Activated naive CD4-positive, alpha-beta T cell treated with anti-CD3 and anti-CD28 coated beads, Interleukin-2, amount 50 U/mL, for 16 hours (primary cell): ENCODE data around the gene NAALADL2.
"Not testable (repeated sequence)": the region's sequence is repeated elsewhere in the genome, so short reads cannot be mapped to it uniquely, and the experiment has no call there.

ENCODE experiments used
- DNase-seq: peaks from one replicate; pipeline ENCODE4 v3.0.0-alpha.2; 2020

The NAALADL2 gene

DNA sequence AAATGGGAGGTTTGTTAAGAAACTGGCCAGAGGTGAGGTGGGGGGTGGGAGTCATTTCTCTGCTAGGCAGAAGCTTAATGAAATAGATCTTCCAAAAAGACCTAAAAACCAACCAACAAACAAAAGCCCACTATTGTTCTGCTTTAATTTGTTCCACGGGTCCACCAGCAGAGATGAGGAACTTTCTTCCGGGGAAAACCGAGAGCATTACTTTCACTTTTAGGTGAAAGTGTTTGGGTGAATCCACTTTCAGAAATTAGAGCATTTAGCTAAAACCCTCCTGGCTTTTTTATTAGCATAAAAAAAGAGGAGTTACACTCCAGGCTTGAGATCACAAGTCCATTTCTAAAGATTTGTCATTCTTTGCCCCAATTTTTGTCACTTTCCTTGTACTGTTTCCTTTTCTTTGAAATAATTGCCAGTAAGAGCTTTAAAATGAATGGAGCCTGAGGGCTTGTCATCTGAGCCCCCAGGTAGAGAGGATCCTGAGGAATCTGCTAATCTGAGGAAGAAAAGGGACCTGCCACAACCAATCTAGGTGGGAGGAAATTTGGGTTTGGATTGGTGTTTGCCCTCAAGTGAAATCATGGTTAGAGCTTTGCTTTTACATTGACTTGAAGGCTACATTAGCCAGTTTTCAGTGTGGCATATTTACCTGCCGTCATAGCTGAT lies 667.6 kb downstream of the NAALADL2 start:
- DNase-seq = no peak

DNA sequence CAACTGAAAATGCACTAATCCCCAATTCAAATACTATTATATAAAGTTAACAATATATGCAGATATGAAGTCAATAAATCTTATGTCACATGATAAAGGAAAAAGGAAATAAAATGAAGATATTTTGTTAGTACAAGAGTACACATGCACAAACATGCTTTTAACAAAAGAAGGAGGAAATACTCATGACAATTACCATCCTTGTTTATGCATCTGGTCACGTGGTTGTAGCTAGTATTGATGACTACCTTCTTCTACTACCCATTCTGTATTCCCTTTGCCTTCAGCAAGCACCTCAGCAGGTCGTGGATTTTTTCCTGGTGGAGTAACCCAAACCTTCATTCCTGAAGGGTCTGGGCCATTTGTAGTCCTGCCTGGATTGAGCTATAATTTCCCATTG lies 669.6 kb downstream of the NAALADL2 start:
- not testable (repeated sequence) for DNase-seq

DNA sequence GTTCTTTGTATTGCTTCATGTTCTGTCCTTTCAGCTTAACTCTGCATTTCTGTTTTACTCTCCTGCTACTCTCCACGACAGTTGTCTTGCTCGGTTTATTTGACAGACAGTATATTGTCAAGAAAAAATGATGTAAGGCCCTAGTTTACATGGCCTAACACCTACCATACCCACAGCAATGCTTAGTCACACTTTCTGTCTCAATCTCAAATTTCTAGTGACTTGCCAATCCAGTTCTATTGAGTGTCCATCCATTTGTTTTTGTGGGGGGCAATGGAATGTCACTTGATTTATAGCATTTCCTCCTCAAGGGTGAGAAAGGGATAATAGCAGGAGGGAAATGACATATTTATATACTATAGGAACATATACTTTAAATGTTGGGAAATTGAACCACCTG lies 676.2 kb downstream of the NAALADL2 start:
- no peak for DNase-seq

DNA sequence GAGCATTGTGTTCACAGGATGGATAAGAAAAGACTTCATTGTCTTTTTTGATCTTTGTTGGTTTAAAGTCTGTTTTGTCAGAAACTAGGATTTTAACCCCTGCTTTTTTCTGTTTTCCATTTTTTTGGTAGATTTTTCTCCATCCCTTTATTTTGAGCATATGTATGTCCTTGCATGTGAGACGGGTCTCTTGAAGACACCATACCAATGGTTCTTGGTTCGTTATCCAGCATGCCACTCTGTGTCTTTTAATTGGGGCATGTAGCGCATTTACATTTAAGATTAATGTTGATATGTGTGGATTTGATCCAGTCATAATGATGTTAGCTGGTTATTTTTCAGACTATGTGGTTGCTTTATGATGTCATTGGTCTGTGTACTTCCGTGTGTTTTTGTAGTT lies 687.0 kb downstream of the NAALADL2 start:
- no peak for DNase-seq

DNA sequence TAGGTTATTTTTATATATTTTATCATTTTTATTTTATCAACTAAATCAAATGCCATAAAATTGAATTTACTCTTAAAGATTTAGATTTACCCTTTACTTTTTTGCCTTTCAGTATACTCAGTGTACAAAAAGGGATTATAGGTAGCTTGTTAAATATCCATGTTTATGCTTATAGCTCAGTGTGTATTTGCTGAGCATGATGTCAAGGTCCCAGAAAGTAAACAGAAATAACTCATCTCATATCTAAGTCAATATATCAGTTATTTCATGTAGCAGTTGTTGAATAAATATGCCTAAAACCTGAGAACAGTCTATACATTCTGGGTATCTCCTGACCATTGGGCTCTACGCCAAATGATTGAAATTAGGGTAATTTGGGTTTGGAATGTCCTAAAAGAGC lies 693.8 kb downstream of the NAALADL2 start:
- DNase-seq = no peak

DNA sequence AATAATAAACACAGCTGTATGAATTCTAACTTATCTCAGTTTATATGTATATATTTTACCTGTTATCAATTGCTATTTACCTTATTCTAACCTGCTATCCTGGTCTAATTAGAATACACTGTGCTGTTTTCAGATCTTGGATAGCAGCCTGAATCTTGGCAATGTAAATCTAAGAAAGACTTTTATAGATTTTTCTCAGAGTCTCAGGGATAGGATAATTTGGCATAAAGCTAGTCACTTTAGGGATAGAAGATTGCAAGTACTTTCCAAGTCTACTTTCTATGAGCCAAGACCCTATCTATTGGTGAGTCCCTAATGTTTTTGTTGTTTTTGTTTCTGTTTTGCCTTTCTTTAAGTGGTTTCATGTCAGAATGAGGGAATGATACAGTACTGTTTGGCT lies 695.7 kb downstream of the NAALADL2 start:
- DNase-seq = no peak

DNA sequence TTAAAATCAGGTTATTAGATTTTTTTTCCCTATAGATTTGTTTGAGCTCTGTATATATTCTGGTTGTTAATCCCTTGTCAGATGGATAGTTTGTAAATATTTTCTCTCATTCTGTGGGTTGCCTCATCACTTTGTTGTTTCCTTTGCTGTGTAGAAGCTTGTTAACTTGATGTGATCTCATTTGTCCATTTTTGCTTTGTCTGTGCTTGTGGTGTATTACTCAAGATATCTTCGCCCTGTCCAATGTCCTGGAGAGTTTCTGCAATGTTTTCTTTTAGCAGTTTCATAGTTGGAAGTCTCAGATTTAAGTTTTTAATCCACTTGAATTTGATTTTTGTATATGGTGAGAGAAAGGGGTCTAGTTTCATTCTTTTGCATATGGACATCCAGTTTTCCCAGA lies 699.1 kb downstream of the NAALADL2 start:
- DNase-seq = no peak

DNA sequence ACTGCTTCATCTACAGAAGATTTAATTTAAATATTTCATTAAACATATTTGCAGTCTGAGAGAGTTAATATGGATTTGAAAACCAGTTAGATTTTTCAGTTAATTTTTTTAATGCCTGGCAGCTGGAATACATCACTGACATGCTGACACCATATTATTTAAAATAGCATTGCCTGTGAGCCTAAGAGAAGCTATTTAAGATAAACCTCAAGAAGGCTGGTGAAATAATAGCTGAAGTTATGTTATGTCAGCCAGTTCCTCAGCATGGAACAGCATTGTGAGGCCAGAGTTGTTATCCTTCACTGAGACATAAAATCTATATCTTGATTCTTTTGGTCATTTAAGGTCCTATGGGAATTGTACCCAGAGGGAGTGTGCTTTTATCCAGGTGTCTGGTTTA lies 705.2 kb downstream of the NAALADL2 start:
- no peak for DNase-seq

DNA sequence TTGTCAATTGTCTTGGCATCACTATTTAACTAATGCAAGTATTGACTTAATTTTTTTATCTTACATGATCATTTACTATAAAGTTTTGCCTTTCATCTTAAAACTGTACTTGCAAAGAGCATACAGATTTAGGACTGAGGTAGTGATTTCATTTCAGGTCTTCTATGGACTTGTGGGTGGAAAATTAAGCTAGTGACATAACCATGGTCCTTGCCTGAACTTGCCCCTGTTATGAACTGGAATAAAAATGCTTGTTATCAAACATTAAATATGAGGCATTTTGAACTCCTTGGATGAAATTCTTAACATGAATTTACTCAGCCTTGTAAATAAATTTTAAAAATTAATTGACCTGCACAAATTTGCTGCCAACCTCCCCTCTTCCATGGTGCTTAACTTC lies 712.0 kb downstream of the NAALADL2 start:
- DNase-seq = no peak

DNA sequence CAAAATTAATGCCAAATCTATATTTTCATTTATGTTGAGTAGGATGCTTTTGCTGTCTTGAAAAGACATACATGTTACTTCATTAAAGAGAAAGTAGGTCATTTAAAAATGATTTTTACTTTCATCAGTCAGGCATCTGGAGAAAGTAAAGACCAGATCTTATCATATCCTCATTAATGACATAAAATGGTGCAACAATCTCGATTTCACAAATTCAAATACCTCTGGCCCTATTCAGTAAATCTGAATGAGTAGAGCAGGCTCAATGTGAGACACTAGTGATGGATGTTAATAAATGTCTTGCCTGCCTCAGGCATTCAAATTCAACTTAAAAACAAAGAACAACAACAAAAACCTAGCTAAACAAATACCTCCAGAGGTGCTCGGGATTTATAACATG lies 714.1 kb downstream of the NAALADL2 start:
- no peak for DNase-seq

DNA sequence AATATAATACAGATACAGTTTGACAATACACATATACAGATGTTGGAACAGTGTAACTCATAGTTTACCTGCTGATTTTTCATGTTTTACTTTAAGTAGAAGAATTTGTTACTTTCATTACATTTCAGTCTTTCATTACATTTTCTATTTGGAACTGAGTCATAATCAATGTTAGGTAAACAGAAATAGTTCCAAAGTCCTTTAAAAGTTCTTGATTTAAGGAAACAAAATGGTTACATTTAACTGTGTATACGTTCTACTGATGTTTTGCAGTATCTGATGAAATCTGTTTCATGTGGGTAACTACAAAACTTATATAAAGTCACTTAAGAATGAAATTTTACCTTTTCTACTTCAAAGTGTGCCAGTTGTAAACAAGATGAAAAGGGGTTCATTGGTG lies 721.2 kb downstream of the NAALADL2 start:
- DNase-seq = no peak

DNA sequence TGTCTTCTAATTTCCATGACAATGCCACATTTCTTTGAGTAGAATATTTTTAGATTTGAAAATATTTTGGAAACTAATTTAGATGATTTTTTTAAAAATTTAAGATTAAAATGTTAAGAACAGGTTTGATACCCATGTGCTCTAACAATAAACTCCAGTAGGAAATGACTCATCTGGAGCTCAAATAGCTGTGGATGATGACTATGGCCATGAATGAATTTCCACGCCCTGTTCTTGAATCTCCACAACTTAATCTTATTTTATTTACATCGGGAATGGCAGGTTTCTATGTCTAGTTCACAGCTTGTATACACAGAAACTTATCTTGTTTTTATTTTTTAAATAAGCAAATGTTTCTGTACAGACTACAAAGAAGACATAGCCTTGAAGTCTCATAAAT lies 726.8 kb downstream of the NAALADL2 start:
- no peak for DNase-seq

DNA sequence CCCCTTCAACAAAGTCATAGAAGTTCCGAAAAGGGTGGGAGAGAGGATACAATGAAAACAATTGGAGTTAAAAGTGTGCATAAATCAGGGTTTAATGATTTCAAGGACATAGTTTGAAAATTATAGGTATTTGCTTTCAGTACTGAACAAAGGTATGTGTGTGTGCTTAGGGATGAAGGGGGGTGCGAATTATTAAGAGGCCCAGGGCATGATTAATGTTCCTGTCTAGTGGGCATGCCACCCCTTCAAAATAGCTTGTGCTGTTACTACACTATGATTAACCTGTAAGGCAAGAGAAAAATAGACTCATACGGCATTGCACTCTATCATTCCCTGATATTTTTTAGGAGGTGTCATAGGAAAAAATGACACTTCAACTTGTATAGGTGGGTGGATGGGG lies 731.6 kb downstream of the NAALADL2 start:
- no peak for DNase-seq

DNA sequence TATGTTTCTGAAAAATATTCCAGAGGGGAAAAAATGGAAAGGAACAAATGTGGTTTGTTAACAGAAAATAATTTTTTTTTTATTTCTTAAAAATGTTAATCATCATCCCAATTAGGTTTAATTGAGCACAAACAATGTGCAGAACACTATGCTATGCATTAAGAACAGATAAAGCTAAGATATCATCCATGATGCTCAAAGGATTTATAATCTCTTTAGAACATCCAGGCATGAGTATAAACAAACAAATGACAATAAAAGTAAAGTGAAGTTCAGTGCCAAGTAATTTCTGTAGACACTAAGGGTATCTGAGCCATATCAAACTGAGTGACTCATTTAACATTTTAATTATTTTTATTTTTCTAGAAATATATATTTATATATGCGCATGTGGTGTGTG lies 732.2 kb downstream of the NAALADL2 start:
- no peak for DNase-seq

DNA sequence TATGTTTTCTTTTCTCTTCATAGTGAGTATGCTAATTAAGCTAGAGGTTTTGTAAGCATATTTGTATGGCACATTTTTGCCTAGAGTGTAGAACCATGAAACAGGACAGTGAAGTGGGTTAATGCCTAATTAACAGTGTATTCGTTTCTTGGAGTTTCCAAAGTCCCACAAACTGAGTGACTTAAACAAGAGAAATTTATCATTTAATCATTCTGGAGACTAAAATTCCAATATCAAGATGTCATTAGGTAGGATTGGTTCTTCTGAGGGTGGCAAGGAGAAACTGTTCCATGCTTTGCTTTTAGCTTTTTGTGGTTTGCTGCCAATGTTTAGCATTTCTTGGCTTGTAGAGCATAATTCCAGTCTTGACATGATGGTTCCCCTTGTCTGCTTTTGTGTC lies 734.2 kb downstream of the NAALADL2 start:
- no peak for DNase-seq

DNA sequence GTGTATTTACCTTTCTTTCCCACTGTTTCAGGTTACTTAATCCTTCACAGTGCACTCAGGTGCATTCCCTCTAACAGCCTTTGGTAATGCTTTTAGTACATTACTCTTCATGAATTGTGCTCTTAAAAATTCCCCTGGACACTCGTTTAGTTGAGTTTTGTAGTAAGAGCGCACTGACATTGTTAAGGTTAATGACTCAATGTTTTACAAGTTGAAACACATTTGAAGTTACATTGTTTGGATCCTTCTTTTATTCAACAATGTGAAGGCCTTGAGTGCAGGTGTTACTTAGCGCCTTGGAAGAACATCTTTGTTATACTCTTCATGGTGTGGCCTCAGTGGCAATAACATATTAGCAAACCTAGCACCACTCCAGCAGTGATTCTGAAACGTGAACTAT lies 739.6 kb downstream of the NAALADL2 start:
- DNase-seq = no peak

DNA sequence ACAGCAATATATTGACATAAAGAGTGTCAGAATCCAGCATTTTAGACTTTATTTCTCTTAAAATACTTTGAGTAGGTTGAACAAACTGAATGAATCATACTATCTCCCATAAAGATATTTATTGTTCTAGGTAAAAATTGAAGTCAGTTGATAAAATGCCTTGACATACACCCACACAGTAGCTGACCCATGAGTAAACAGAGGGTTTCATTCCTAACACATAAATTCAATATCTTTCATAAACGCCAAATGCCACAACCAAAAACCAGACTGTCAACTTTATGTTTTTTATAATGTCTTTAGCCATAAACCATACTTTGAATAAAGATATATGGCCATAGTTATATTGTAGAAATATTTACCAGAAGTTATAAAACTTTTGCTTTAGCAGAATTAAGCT lies 742.4 kb downstream of the NAALADL2 start:
- no peak for DNase-seq

DNA sequence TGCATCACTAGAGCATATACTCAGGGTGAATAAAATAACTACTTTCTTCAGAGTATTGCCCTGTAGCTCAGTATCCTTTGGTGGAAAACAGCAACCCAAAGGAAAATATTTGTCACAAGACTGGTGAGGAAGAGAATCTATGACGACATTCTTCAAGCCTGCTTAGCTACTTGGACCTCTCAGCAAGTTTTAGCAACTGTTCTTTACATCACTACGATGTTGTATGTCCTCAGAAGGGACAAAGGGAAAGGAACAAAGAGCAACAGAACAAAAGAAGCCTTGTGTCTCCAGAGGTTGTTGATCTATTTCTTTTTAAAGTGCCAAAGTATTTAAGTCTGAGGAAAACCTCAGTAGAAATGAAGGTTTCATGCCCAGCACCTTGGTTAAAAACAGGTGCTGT lies 746.7 kb downstream of the NAALADL2 start:
- no peak for DNase-seq

DNA sequence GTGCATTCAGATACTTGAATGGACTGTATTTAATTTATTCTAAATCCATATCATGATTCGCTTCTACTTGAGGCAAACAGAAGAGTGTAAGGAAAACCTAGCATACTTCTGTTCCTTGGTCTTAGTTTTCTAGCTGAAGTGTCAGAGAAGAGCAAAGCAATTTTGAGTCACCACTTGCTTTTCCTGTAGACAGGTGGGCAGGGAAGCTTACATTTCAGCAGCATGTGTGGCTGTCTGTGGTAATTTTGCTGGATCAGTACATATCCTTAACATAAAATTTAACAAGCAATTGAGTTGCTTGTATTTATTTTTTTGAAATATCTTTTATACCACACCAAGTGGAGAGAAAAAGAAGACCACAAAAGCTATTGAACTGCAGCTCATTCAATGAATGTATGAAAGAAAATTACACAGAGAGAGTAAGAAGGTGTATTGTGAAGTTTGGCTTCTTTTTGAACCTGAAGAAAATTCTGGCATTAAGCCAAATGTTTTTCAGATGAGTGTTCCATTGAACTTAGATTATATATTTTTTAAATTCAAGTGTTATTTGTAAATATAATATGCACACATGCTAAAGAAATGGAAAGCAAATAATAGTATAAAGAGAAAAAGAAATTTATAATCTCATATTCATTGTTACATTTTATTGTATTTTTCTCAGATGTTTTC lies 747.6 kb downstream of the NAALADL2 start:
- DNase-seq = no peak

DNA sequence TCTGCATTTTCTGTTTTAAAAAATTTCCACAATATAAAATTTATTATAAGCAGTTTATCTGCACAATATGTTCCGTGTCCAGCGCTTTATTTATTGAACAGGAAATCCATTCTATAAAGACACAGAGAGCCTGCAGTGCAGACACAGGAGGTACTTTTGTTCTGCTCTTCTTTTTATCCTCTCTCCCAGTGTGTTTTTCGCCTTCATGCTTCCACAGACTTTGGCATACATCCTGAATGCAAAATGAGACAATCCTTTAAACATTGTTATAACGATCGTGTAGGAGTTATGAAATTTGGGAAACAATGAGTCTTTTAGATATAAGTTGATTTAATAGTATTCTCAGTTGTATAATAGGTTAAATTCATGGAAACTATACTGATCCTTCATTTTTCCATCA lies 749.2 kb downstream of the NAALADL2 start:
- no peak for DNase-seq

DNA sequence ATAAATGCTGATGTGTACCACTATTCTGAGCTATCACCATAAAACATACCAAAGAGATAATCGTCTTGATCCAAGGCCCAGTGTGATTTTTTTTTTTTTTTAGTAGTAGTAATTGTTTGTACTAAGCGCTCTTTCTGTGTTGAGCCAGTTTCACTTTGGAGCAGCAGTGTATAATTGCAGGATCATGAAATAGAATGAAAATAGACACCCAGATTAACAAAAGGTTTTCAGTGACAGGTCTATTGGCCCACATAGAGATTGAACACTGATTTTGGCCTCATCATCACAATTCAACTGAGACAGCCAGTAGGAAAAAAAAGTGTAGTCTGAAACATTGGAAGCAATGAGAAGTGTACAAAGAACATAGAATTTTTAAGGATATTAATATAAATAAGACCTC lies 749.8 kb downstream of the NAALADL2 start:
- DNase-seq = no peak

DNA sequence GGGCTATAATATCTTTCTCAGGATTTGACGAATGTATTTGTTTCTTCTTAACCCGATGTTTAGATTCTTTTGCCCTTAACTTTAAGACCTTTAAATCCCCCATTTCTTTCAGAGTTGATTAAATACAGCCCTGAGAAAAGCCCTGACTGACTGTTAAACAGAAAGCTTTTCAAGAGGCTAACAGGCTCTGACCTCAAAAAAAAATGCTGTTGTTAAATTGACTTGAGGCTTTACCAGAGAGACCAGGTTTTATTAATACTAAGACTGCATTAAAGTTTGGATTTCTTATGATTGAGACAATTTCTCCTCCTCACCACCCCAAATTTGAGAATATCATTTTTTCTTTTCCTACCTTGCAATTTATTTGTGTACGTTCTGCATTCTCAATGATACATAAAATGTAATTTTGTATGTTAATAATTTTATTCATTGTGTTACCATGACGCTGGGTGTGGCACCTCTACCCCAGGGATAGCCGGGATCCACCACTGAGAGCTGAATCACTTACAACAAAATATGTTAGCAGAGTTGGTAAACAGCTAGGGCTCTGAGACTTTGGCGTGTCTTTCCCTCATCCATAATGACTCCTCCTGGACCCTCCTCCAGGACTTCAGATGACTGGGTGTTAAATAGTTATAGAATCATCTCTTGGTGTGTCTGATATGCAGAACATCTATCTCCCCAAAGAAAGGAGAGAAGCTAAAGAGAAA lies 753.5 kb downstream of the NAALADL2 start:
- DNase-seq = no peak

DNA sequence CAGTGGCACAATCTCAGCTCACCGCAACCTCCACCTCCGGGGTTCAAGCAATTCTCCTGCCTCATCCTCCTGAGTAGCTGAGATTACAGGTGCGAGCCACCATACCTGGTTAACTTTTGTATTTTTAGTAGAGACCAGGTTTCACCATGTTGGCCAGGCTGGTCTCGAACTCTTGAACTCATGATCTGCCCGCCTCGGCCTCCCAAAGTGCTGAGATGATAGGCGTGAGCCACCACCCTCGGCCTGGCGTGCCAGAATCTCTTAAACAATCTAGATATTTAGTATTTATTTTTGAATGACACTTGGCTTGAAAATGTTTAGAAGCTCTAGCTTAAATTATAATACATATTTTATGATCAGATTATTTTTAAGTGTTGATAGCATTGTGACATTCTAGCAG lies 755.0 kb downstream of the NAALADL2 start:
- DNase-seq = not testable (repeated sequence)

DNA sequence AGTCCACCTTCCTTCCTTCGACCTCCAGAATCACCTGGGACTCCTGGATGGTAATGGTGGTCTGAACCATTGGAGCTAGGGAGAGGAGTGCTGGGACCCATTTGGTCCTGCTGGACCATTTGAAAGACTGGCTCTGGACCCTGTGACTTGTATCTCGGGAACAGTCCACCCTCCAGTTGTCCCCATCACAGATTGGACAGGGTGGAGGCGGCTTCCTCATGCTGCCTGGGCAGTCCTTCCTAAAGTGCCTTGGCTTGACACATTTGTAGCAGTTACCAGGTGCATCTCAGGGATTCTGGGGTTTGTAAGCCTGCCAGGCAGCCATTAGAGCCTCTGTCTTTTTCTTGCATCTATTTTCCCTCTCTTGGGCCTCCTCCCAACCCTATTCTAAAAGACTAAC lies 758.1 kb downstream of the NAALADL2 start:
- DNase-seq = no peak

DNA sequence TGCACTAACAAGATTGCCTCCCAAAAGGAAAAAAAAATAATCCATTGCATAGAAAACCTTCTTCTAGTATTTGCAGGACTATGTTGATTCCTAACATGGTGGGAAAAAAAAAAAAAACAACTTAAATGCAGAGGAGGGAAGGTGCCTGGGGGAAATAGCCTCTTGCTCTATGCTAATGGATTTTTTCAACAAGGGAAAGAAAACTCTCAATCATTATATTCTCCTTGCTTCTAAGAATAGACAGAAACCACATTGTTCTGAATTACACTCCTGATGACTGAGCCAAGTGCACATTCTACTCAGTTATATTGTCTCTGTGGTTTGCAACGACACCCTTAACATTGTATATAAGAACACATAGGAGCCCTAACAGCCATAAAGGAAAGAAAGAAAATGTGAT lies 760.2 kb downstream of the NAALADL2 start:
- DNase-seq = no peak
